ENCODE measurements around the gene LMO7.
A peak's percentile ranks its signal among the peaks of the same experiment; 100 is the strongest.

LMO7 gene

GRCh38 chr13:75861786-75862185 is 225.7 kb downstream of the LMO7 start:
- DNase-seq, result no peak

GRCh38 chr13:75864718-75865117 is 228.6 kb downstream of the LMO7 start:
- DNase-seq, result no peak

DNA sequence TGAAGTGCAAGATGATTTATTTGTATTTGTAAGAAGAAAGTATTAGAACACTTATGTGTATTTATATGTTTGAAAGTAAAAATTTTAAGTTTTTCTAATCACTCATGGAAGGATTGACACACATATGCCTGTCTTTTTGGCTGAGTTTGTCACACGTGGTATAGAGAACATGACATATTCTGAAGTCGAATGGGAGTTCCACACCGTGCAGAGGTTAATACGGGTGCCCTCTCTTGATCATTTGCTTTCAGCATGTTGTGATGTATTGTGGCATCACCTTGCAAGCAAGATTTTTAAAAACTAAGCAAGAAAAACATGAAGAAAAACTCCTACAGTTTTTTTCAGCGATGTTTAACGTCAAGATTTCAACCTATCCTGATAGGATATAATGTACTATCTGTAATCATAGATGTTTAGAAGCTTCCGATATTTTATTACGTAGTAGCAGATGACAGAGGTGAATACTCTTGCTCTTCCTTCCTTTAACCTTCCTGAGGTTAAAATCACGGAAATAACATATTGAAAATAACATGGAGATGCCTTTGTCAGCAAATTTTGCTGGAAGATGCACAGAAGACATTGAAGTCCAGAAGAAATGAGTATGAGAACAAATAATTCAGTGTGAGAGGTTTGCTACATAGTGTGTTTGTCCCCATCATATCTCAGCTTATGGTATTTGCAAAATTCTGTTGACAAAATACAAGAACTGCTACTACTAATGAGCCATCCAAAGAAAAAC is 231.4 kb downstream of the LMO7 start:
- DNase-seq, result no peak

DNA sequence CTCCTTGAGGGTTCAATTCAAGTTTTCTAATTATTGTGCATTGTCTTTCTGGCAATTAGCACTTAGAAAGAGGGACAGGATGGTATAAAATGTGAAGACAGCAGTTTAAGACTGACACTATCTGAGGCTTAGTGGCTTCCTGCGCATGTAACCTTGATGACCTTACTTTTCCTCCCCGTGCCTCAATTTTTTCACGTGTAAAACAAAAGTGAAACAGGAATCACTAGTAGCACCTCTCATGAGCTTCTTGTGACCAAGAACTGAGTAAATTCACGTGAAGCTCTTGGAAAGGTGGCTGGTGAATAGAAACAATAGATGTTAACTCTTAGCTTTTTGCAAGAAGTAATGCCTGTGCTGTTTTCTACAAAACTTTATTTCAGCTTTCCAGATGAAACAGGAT is 233.9 kb downstream of the LMO7 start:
- DNase-seq, result no peak

- DNase-seq, result peak; percentile 1
Measured at GRCh38 chr13:75870397-75870903, 234.3 kb downstream of the LMO7 start.

DNA sequence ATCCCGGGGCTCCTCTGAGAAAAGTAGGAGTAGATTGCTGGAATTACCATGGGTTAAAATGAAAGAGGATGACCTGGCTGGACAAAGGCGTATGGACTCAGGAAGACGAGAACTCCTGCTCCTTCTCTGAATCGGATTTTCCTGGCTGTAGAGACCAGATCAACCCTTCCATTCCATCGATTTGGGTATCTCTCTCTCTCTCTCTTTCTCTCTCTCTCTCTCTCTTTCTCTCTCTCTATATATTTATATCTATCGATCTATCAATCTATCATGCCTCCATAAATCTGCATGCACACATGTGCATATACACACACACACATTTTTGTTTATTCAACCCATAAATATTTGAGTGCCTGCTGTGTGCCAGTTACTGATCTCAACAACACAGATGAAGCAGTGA is 234.9 kb downstream of the LMO7 start:
- no peak for DNase-seq

- no peak for DNase-seq
Measured at GRCh38 chr13:75872980-75873379, 236.8 kb downstream of the LMO7 start.

DNA sequence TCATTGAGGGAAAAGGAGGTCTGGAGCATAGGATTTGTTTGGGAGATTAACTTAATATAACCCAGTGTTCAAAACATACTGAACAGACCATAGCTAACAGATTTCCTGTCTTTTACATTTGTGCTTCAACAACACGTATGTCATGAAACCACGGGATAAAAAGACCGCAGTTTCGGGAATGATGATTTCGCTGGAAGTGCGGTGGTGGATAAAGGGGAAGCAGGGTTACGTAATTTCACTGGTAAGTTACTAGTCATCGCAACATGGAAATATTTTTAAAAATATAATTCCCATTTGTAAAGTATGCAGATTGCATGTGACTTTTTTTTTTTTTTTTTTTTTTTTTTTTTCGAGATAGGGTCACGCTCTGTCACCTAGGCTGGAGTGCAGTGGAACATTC is 237.4 kb downstream of the LMO7 start:
- DNase-seq, result no peak

DNA sequence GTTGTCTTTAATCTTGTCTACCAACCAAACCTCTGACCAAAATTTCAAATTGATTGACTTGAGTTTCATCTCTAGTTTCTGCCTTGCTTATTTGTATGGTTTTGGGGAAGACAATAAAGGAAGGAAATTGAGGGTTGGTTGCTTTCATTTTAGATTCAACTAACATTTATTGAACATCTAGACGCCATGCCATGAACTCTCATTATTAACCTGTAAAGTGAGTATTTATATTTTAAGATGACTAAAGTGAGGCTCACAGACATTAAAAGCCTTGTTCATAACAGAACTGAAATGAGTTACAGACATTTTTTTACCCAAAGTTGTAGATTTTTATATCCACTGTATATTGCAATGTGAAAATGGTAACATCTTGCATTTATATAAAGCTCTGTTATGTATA is 239.3 kb downstream of the LMO7 start:
- no peak for DNase-seq

DNA sequence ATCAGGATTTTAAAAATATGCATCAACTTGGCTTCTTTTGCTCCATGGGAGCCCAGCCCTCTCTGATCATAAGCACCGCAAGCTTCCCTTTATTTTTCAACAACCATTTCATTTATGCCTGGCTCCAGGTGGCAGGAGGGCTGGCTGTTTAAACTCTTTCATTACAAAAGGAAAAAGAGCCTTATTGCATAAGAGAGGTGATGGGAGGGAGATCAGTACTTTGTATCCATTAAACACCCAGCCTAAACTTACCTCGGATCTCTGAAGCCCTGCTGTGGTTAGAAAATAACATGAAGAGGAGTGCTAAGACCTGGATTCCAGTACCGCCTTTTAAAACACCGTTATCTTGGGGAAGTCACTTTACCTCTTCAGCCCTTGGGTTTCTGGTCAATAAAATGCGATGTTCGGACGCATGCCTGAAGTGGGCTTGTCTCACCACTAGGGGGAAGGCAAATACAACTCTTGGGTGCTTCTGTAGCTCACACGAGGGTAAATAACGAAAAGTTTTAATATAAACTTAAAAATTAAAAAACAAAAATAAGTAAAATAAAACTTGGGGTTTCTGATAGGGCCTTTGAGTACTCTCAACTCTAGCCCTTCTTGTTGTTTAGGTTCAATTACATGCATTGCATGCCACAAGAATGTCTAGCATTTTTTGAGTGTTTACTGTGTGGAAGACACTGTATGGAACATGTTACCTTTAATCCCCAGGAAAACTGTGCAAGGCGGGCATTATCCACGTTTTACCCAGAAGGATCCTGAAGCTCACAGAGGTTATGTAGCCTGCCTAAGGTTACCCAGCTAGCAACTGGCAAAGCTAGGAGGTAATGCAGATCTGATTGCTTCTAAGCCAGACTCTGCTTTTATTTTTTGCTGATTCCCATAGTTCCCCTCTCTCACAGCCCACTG is 240.3 kb downstream of the LMO7 start:
- peak; percentile 27 for DNase-seq

GRCh38 chr13:75877071-75877470 is 240.9 kb downstream of the LMO7 start:
- DNase-seq, result no peak

DNA sequence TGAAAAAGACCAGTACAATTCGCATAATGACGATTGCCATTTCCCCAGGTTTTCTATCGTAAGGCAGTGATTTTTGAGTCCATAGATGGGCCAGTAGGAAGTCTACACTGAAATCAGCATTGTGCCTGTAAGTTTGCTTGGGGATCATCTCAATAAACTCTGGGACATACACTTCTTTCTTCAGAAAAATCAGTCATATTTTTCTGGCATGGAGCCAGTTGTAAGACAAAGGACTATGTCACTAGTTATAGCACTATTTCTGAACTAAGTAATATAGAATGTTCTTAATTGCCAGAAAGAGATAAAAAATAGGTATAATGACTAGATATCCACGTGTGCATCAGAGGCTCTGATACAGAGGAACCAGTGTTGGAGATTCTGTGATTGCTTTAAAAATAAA is 243.5 kb downstream of the LMO7 start:
- DNase-seq, result no peak

DNA sequence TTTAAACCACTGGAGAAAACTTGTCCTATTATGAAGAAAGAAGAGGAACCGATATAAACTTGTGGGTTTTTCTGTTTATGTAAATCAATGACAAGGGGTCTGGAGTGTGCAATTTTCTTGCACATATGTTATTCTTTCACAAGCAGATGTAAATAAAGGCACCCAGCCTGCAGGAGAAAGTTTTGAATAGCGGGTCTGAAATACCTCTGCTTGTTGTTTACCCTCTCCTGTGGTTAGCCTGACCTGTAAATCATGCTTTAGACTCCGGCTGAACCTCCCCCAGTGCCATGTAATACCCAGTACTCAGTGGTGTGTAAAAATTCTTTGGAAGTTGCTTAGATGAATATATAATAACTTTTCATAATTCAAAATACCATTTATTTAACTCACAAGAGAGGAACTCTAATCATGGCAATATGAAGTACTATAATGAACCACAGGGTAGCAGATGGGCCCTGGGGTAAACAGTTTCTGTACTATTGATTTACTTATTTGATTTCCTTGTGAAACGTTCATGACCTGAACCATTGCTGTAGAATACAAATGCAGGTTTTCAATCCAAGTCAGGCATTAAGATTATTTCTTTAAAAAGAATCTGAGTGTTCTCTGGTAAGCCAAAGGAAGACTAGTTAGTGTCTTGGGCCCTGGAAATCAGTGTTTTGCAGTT is 245.1 kb downstream of the LMO7 start:
- DNase-seq, result no peak

GRCh38 chr13:75882261-75882660 is 246.1 kb downstream of the LMO7 start:
- no peak for DNase-seq

DNA sequence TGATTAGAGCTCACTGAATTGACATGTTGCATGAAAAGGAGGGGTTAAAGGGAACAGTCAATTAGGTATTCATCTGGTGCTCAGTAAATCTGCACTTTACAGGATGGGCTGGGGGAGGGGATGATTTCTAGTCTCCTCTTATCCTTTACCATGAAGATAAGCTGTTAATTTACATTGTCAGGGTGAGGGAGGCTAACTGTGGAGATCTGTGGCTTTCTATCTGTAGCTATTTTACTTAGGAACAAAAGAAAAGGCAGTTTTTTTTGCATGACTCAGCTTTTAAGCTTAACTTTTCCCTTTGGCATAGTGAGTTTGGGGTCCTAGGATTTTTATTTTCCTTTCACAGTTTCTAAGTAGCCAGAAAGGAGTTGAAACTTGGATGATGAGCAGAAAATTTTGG is 253.3 kb downstream of the LMO7 start:
- DNase-seq, result no peak

DNA sequence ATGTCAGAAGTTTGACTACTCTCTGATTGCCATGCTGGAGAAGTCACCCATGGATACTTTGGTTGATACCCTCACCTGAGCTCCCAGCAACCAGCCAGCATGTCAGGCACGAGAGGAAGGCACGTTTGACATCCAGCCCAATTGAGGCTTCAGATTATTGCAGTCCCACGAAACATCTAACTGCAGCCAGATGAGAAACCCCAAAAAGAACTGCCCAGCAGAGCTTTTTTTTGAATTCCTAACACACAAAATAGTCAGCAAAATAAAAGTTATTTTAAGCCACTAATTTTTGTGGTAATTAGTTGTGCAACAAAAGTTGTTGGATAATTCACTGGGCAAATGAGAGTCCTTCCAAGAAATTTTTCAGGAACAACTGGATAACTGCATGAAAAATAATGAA is 259.0 kb downstream of the LMO7 start:
- DNase-seq, result no peak

GRCh38 chr13:75896271-75896670 is 260.1 kb downstream of the LMO7 start:
- DNase-seq, result no peak

DNA sequence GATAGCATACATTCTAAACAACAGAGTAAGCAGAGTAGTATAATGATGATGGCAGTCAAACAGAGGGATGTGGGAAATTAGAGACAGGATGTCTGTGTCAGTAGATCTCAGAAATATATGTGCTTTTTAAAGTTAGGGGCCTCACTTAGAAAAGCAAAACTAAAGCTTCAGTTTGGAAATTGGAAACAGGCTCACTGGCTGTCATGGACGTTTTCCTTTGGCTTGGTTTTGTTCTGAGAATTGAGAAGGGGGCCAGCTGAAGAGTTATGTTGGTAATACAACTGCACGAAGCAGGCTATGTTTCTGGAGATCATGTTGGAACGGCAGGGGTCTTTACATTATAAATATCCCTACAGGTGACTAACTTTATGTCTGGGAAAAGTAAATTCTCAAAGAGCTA is 261.3 kb downstream of the LMO7 start:
- DNase-seq, result no peak

DNA sequence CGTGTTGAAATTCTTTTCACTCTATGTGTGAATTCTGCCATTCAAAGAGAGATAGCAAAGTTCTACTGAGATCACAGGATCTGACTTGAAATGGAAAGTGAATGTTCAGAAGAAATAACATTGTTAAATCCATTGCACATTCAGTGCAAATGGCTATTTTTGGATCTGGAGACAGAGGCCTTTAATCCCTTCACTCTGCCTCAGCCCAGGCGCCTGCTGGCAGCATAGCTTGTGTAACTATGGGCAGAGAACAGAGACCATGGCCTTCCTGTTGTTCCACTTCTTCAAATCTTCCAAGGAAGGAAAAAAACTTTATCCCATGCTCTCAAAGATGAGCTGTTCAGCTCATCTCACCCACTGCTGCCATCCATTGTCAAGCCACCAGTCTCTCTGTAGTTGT is 265.4 kb downstream of the LMO7 start:
- DNase-seq, result no peak

GRCh38 chr13:75902166-75903104 is 266.3 kb downstream of the LMO7 start:
- DNase-seq, result no peak

GRCh38 chr13:75904012-75904411 is 267.9 kb downstream of the LMO7 start:
- DNase-seq, result no peak

DNA sequence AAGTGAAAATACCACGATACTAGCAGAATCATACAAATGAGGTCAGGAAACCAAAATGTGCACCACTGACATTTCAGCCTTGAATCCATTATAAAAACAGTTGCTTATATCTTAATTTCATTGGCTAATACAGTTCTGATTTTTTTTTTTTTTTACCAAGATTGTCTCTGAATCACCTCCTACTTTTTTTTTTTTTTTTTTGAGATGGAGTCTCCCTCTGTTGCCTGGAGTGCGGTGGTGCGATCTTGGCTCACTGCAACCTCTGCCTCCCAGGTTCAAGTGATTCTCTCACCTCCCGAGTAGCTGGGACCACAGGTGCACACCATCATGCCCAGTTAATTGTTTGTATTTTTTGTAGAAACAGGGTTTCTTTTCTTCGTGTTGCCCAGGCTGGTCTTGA is 270.2 kb downstream of the LMO7 start:
- no peak for DNase-seq
